Activated CD8-positive, alpha-beta T cell treated with anti-CD3 and anti-CD28 coated beads, Interleukin-2, amount 10 ng/mL, durations not matched to agents 7 days and 5 days (primary cell): ENCODE data around the gene GRIA1. TPM values are rescaled to one million over a fixed set of nuclear protein-coding genes. Genes with fewer than 3 reads are reported as not detected.

Source experiments
- ATAC-seq: fragments of 150-1000 bp; cut with Tn5 transposase; one replicate; pipeline ENCODE4 v1.10.0; 2021; ENCODE audit warnings: moderate library complexity
- CTCF ChIA-PET: fragments of 350-600 bp; sonication (Branson Sonifier 250); formaldehyde crosslinking; loops from one replicate; lab custom pipeline; 2021; ENCODE audit warnings: antibody characterized with exemption; lab: Charles Lee
- POLR2A ChIA-PET: fragments of 350-600 bp; sonication (Branson Sonifier 250); formaldehyde crosslinking; loops from one replicate; lab custom pipeline; 2021; ENCODE audit warnings: antibody characterized with exemption; lab: Charles Lee
- DNase-seq: peaks from one replicate; pipeline ENCODE4 v3.0.0-alpha.2; 2020
- H3K27ac Mint-ChIP-seq: one replicate; pipeline ENCODE4 v1.8.0; 2021; ENCODE audit warnings: mild to moderate bottlenecking, mixed read lengths
- H3K27me3 Mint-ChIP-seq: one replicate; pipeline ENCODE4 v1.8.0; 2021; ENCODE audit warnings: low read depth, mixed read lengths
- H3K36me3 Mint-ChIP-seq: one replicate; pipeline ENCODE4 v1.8.0; 2021; ENCODE audit warnings: low read depth, mixed read lengths
- H3K4me1 Mint-ChIP-seq: one replicate; pipeline ENCODE4 v1.8.0; 2021; ENCODE audit warnings: low read depth, mixed read lengths
- H3K4me3 Mint-ChIP-seq: one replicate; pipeline ENCODE4 v1.8.0; 2021; ENCODE audit warnings: mild to moderate bottlenecking, mixed read lengths
- H3K9me3 Mint-ChIP-seq: one replicate; pipeline ENCODE4 v1.8.0; 2022; ENCODE audit warnings: mixed read lengths; ENCODE audit not compliant: insufficient read depth
- total RNA-seq, 2 experiments: library from RNA; stranded (reverse); gene quantifications; one replicate each; pipeline ENCODE4 v1.2.3, GENCODE V29; 2021

Gene GRIA1
- total RNA-seq, 2 experiments from 2014 or later: not detected

DNA sequence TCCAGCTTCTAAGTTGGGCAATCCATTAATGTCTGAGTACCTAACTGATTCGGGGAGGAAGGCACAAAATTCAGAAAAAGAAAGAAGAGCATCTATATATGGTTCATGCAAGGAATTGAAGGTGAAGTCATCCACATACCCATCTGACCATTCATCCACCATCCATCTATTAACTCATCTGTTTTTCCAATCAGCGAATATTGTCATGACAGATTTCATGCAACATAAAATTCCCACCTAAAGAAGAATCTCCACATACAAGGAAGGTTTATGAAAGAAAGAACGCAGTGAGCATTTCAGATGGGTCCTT lies 164.7 kb downstream of the GRIA1 start:
- H3K9me3 Mint-ChIP-seq: no peaks in the 10 kb centered on the region
- ChIA-PET CTCF (no interaction called here), POLR2A (no interaction called here)
- H3K4me1 Mint-ChIP-seq: no peaks in the 10 kb centered on the region
- peaks cover 2% of the 10 kb centered on the region for H3K27me3 Mint-ChIP-seq
- no peaks in the 10 kb centered on the region for H3K36me3 Mint-ChIP-seq
- DNase-seq (no peak), ATAC-seq (no peak)
- H3K27ac Mint-ChIP-seq: no peak overlapping the region
- H3K4me3 Mint-ChIP-seq: no peak overlapping the region

GRCh38 chr5:153658149-153658548 lies 167.7 kb downstream of the GRIA1 start:
- ATAC-seq: no peak
- no peak overlapping the region for H3K27ac Mint-ChIP-seq
- no peaks in the 10 kb centered on the region for H3K4me1 Mint-ChIP-seq
- no peaks in the 10 kb centered on the region for H3K36me3 Mint-ChIP-seq
- H3K27me3 Mint-ChIP-seq: peaks cover 2% of the 10 kb centered on the region
- POLR2A ChIA-PET: no interaction called here
- no peaks in the 10 kb centered on the region for H3K9me3 Mint-ChIP-seq
- no peak overlapping the region for H3K4me3 Mint-ChIP-seq
- DNase-seq: no peak
- CTCF ChIA-PET: no interaction called here

DNA sequence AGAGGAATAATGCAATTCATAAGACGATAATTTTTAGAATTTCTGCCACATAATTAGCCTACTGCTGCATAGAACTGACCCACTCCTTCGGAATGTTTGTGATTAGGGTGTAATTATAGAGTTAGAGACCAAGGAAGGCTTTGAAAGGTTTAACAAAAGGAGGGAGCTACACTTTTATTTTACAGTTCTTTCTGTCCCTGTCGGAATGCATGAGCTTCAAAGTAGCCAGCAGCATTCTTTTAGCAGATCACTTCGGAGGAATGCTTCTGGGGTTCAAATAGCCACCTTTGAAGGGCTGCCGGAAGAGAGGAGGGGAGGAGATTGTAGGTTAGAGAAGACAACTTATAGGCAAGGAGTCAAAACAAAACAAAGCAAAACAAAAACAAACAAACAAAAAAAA lies 168.1 kb downstream of the GRIA1 start:
- ChIA-PET CTCF (no interaction called here), POLR2A (no interaction called here)
- no peaks in the 10 kb centered on the region for H3K36me3 Mint-ChIP-seq
- no peak overlapping the region for H3K27ac Mint-ChIP-seq
- no peak overlapping the region for H3K4me3 Mint-ChIP-seq
- DNase-seq: no peak
- no peaks in the 10 kb centered on the region for H3K4me1 Mint-ChIP-seq
- ATAC-seq: no peak
- no peaks in the 10 kb centered on the region for H3K9me3 Mint-ChIP-seq
- H3K27me3 Mint-ChIP-seq: peaks cover 2% of the 10 kb centered on the region

- ATAC-seq (no peak), DNase-seq (no peak)
- H3K36me3 Mint-ChIP-seq: no peaks in the 10 kb centered on the region
- ChIA-PET POLR2A (no interaction called here), CTCF (no interaction called here)
- no peak overlapping the region for H3K4me3 Mint-ChIP-seq
- H3K9me3 Mint-ChIP-seq: no peaks in the 10 kb centered on the region
- no peaks in the 10 kb centered on the region for H3K27me3 Mint-ChIP-seq
- H3K27ac Mint-ChIP-seq: no peak overlapping the region
- H3K4me1 Mint-ChIP-seq: no peaks in the 10 kb centered on the region
These were observed 168.7 kb downstream of the GRIA1 start for GRCh38 chr5:153659039-153659736.

DNA sequence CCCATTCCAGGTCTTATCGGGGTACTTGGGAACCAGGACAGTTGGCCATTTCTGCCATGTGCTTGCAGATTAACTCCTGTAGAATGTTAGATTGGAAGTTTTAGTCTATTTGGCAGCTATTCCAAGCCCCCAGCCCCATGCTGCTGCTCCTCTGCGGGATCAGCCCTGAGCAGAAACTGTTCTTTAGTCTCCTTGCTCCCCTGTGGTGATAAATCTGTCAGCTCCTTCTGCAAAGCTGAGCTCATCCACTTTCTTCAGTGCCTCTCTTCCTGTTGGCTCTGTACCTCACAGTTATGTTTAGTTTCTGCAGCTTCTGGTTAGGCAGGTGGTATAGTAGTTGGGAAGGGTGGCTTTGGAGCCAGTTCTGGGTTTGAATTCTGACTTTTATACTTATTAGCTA lies 170.4 kb downstream of the GRIA1 start:
- Mint-ChIP-seq H3K36me3 (no peaks in the 10 kb centered on the region), H3K4me1 (no peaks in the 10 kb centered on the region), H3K4me3 (no peak overlapping the region), H3K9me3 (no peaks in the 10 kb centered on the region), H3K27ac (no peak overlapping the region), H3K27me3 (no peaks in the 10 kb centered on the region)
- ChIA-PET POLR2A (no interaction called here), CTCF (no interaction called here)
- DNase-seq (no peak), ATAC-seq (no peak)

DNA sequence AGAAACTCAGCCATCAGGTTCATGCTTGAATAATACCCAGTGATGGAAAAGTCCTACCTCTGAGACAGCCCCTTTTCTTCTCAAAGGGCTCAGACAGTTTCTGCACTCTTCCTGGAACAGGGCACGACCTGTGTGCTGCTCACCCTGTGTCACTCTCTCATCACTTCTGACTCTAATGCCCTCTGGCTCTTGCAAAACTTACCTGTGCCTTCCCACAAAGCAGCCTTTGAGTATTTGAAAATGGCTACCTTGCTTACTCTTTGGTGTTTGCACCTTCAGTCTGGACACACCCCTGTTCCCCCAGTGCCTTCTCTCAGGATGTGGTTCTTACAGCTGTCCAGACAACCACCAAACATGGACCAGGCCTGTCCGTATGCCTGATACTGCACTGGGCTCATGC lies 171.4 kb downstream of the GRIA1 start:
- Mint-ChIP-seq H3K9me3 (no peaks in the 10 kb centered on the region), H3K4me1 (no peaks in the 10 kb centered on the region), H3K27ac (no peak overlapping the region), H3K27me3 (no peaks in the 10 kb centered on the region), H3K4me3 (no peak overlapping the region), H3K36me3 (no peaks in the 10 kb centered on the region)
- POLR2A ChIA-PET: no interaction called here
- ATAC-seq: no peak
- CTCF ChIA-PET: no interaction called here
- DNase-seq: no peak

- Mint-ChIP-seq H3K36me3 (no peaks in the 10 kb centered on the region), H3K9me3 (no peaks in the 10 kb centered on the region), H3K27ac (no peak overlapping the region), H3K4me1 (no peaks in the 10 kb centered on the region), H3K4me3 (no peak overlapping the region), H3K27me3 (no peaks in the 10 kb centered on the region)
- ATAC-seq (no peak), DNase-seq (no peak)
- ChIA-PET POLR2A (no interaction called here), CTCF (no interaction called here)
These were observed 179.6 kb downstream of the GRIA1 start for GRCh38 chr5:153670101-153670500.

DNA sequence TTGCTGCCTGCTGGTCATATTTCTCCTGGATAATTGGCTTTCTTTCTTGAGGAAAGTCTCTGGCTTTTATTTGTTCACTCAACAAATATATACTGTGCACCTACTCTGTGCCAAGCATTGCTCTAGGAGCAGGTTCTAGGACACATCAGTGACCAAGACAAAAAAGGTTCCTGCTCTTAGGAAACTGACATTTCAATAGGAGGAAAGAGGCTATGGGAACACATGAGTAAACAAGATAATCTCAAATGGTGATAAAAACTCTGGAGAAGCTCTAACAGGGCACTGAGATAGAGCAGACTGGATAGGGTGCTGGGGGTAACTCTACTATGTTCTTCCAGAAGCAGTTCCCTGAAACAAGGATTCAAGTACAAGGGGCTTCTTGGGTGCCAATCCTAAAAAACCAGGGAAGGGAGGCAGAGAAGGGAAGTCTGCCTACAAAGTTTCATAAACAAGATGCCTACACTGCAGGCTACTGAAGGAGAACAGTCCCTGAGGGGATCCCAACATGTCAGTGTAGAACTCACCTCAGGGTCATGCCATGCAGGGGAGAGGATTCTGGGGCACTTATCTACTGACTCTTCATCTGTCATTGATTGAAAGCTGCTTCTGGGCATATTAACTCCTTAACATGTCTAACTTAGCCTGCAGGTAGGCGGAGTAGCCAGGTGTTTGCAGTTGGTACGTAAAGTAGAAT lies 181.3 kb downstream of the GRIA1 start:
- no peak for ATAC-seq
- no peaks in the 10 kb centered on the region for H3K36me3 Mint-ChIP-seq
- no peaks in the 10 kb centered on the region for H3K27me3 Mint-ChIP-seq
- no peak overlapping the region for H3K4me3 Mint-ChIP-seq
- ChIA-PET CTCF (no interaction called here), POLR2A (no interaction called here)
- no peak overlapping the region for H3K27ac Mint-ChIP-seq
- DNase-seq: no peak
- H3K4me1 Mint-ChIP-seq: no peaks in the 10 kb centered on the region
- H3K9me3 Mint-ChIP-seq: no peaks in the 10 kb centered on the region

- no peak for ATAC-seq
- H3K27ac Mint-ChIP-seq: no peak overlapping the region
- H3K4me1 Mint-ChIP-seq: no peaks in the 10 kb centered on the region
- ChIA-PET CTCF (no interaction called here), POLR2A (no interaction called here)
- H3K36me3 Mint-ChIP-seq: no peaks in the 10 kb centered on the region
- no peak overlapping the region for H3K4me3 Mint-ChIP-seq
- no peaks in the 10 kb centered on the region for H3K27me3 Mint-ChIP-seq
- no peaks in the 10 kb centered on the region for H3K9me3 Mint-ChIP-seq
- no peak for DNase-seq
These were observed 182.0 kb downstream of the GRIA1 start for GRCh38 chr5:153672347-153673090.

DNA sequence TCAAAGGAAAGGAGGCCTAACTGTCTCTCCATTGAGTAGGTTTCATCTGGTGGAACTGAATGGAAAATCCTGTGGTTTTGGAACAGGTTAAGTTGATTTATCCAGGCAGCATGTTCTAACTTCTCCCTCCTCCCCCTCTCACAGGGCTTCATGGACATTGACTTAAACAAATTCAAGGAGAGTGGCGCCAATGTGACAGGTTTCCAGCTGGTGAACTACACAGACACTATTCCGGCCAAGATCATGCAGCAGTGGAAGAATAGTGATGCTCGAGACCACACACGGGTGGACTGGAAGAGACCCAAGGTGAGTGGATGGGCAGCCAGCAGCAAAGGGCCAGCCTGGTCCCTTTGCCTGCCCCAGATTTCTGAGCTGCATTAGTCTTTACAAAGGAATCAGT lies 183.9 kb downstream of the GRIA1 start:
- Mint-ChIP-seq H3K4me3 (no peak overlapping the region), H3K9me3 (no peaks in the 10 kb centered on the region), H3K36me3 (no peaks in the 10 kb centered on the region), H3K27ac (no peak overlapping the region), H3K27me3 (no peaks in the 10 kb centered on the region), H3K4me1 (no peaks in the 10 kb centered on the region)
- CTCF ChIA-PET: no interaction called here
- ATAC-seq: no peak
- no peak for DNase-seq
- POLR2A ChIA-PET: no interaction called here

- no peak for DNase-seq
- Mint-ChIP-seq H3K4me3 (no peak overlapping the region), H3K9me3 (no peaks in the 10 kb centered on the region), H3K4me1 (no peaks in the 10 kb centered on the region), H3K27ac (no peak overlapping the region), H3K27me3 (no peaks in the 10 kb centered on the region), H3K36me3 (no peaks in the 10 kb centered on the region)
- ChIA-PET CTCF (no interaction called here), POLR2A (no interaction called here)
- no peak for ATAC-seq
These were observed 185.9 kb downstream of the GRIA1 start for GRCh38 chr5:153676406-153676805.

- Mint-ChIP-seq H3K27ac (no peak overlapping the region), H3K27me3 (no peaks in the 10 kb centered on the region), H3K4me1 (no peaks in the 10 kb centered on the region), H3K4me3 (no peak overlapping the region), H3K9me3 (no peaks in the 10 kb centered on the region), H3K36me3 (no peaks in the 10 kb centered on the region)
- ChIA-PET CTCF (no interaction called here), POLR2A (no interaction called here)
- ATAC-seq: no peak
- DNase-seq: no peak
These were observed 186.4 kb downstream of the GRIA1 start for GRCh38 chr5:153676821-153677220.
